Esophagus muscularis mucosa (tissue), 4 donors: ENCODE data around the gene TIMM22. TPM values are rescaled to one million over a fixed set of nuclear protein-coding genes. Genes with fewer than 3 reads are reported as not detected.
A peak's percentile ranks its signal among the peaks of the same experiment; 100 is the strongest.
"Not testable (repeated sequence)": the region's sequence is repeated elsewhere in the genome, so short reads cannot be mapped to it uniquely, and the experiment has no call there.

ENCODE experiments used
- DNase-seq: peaks from one replicate; pipeline ENCODE4 v3.0.0-alpha.2; 2017; ENCODE audit errors: extremely low spot score
- H3K27ac ChIP-seq, 4 donors: fragments of 200-600 bp; sonication (generic); replicated peaks in 1 of 4; 1 replicate in 3 of 4; 2 replicates in 1 of 4; pipeline ENCODE4 v1.5.1; 2016 to 2019; ENCODE audit warnings: mild to moderate bottlenecking in 1 of 4
- H3K27me3 ChIP-seq, 4 donors: fragments of 200-600 bp; sonication (generic); one replicate each; pipeline versions ENCODE4 v1.5.1 to v1.6.0; 2016 to 2019
- H3K36me3 ChIP-seq, 4 donors: fragments of 200-600 bp; sonication (generic); one replicate each; pipeline ENCODE4 v1.5.1; 2016 to 2019
- H3K4me1 ChIP-seq, 4 donors: fragments of 200-600 bp; sonication (generic); one replicate each; pipeline ENCODE4 v1.5.1; 2016 to 2019
- H3K4me3 ChIP-seq, 4 donors: fragments of 200-600 bp; sonication (generic); 1 replicate in 2 of 4; 2 replicates in 2 of 4; pipeline ENCODE4 v1.5.1; 2016 to 2019; ENCODE audit warnings: mild to moderate bottlenecking in 4 of 4, moderate library complexity in 1 of 4
- H3K9me3 ChIP-seq, 4 donors: fragments of 200-600 bp; sonication (generic); 1 replicate in 3 of 4; 2 replicates in 1 of 4; pipeline ENCODE4 v1.5.1; 2016 to 2019
- EP300 ChIP-seq: sonication (generic); formaldehyde crosslinking; IDR thresholded peaks from one replicate; pipeline ENCODE4 v1.6.1; 2017; ENCODE audit warnings: antibody characterized with exemption
- POLR2A ChIP-seq: fragments of 450-650 bp; IDR thresholded peaks from one replicate; pipeline ENCODE4 v1.6.1; 2017; ENCODE audit warnings: antibody characterized with exemption, moderate library complexity, mild to moderate bottlenecking, low read depth
- POLR2AphosphoS5 ChIP-seq, 2 donors: sonication (generic); formaldehyde crosslinking; IDR thresholded peaks; one replicate each; pipeline ENCODE4 v1.6.1; 2017; ENCODE audit warnings: antibody characterized with exemption in 2 of 2
- WGBS: methylation state at CpG from one replicate; pipeline ENCODE4 v1.1.5; 2018; 5-methylcytosine and 5-hydroxymethylcytosine counted together
- intact Hi-C: fragments of 100-400 bp; cut with DNase I; formaldehyde crosslinking; loops from one replicate; pipeline ENCODE4 v1.15.1; 2023
- total RNA-seq, 4 donors: library from RNA; depleted of rRNA; stranded (reverse); fragments of >200 nt; gene quantifications; one replicate each; pipeline versions ENCODE4 v1.1.0 to v1.2.1, GENCODE V29; 2016
- TF ChIP-seq, protein P1 (sequence below), 3 experiments: fragments of 200-600 bp in 2 of 3; fragments of 450-650 bp in 1 of 3; sonication (generic) in 2 of 3; IDR thresholded peaks; one replicate each; pipeline ENCODE4 v1.5.1; 2017 to 2019; ENCODE audit warnings: antibody characterized with exemption in 3 of 3, mild to moderate bottlenecking in 2 of 3, moderate library complexity in 1 of 3

Gene TIMM22
- total RNA-seq, 4 donors from 2014 or later, result 14.1 to 17.9 (median 15.8) TPM

DNA sequence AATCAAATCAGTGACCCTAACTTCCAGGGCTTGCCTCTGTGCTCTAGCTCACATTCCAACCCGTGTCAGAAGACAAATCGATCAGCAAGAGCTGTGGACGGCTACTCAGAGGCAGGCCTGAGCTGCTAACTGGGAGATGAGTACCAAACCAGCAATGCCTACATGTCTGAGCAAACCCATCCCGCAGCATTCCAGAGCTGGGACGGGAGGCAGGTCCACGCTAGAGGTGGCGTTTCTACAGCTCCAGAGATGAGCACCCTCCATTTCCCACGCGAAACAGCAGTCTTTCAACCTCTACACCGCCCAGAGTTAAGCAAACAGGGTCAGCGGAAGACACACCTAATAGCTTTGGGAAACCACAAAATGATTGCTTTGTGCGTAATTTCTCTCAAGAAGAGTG lies 23.9 kb upstream of the TIMM22 start:
- Histone ChIP-seq H3K27me3 (no peaks in the 10 kb centered on the region), H3K4me3 (no peak overlapping the region), H3K4me1 (peaks cover 16 to 61% (median 57%) of the 10 kb centered on the region in 4 donors), H3K27ac (no peak overlapping the region), H3K36me3 (no peaks in the 10 kb centered on the region), H3K9me3 (no peaks in the 10 kb centered on the region)
- intact Hi-C loops, result no loop called here
- TF ChIP-seq POLR2A (no peak), POLR2AphosphoS5 (IDR thresholded peaks at IDR 0.05) (no peak), EP300 (no peak)
- TF ChIP-seq, protein P1, sequence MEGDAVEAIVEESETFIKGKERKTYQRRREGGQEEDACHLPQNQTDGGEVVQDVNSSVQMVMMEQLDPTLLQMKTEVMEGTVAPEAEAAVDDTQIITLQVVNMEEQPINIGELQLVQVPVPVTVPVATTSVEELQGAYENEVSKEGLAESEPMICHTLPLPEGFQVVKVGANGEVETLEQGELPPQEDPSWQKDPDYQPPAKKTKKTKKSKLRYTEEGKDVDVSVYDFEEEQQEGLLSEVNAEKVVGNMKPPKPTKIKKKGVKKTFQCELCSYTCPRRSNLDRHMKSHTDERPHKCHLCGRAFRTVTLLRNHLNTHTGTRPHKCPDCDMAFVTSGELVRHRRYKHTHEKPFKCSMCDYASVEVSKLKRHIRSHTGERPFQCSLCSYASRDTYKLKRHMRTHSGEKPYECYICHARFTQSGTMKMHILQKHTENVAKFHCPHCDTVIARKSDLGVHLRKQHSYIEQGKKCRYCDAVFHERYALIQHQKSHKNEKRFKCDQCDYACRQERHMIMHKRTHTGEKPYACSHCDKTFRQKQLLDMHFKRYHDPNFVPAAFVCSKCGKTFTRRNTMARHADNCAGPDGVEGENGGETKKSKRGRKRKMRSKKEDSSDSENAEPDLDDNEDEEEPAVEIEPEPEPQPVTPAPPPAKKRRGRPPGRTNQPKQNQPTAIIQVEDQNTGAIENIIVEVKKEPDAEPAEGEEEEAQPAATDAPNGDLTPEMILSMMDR (IDR thresholded peaks at IDR 0.05), result no peak
- no peak for DNase-seq
- WGBS, result 86% methylated on average over 9 of the region's 12 CpGs

DNA sequence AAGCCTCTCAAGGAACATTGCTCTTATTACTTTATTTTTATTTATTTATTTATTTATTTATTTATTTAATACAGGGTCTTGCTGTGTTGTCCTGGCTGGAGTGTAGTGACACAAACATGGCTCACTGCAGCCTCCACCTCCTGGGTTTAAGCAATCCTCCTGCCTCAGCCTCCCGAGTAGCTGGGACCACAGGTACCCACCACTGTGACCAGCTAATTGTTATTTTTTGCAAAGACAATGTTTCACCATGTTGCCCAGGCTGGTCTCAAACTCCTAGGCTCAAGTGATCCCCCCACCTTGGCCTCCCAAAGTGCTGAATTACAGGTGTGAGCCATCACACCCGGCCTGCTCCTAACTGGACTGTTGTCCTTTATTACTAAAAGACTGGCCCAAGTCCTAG lies 22.2 kb upstream of the TIMM22 start:
- H3K4me3 ChIP-seq, H3K36me3 ChIP-seq, H3K27me3 ChIP-seq, DNase-seq, H3K9me3 ChIP-seq: not testable (repeated sequence)
- peaks cover 17 to 55% (median 51%) of the 10 kb centered on the region in 4 donors for H3K4me1 ChIP-seq
- WGBS, result 69% methylated on average over 2 of the region's 2 CpGs
- peak overlapping the region in 2 of 4 donors; percentile 91 to 94 for H3K27ac ChIP-seq
- intact Hi-C loops, result loop anchor here (5.0 kb wide), 1 partner anchor 92 kb away; no protein-coding TSS in a partner anchor

DNA sequence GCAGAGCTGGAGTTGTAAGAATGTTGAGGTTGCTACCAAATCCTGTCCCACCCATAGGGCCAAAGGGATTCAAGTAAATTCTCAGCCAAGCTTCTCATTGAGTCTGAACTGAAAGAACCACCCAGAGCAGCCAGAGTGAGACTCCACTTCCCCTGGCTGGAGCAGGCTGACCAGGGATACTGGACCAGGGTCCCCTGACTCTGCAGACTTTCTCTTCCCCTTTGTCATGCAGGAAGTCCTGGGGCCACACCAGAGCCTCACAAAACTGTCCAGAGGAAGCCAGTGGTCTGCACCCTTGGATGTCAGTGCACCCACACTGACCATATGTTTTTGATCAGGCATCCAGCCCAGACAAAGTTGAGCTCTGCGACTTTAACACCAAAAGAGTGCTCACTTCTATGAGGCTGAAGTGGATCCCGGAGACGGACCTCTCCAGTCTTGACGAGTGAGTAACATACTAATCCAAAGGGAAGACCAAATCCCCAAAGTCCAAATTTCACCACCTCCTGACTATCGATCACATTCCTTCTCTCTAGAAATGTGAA lies 21.5 kb upstream of the TIMM22 start:
- no peak for DNase-seq
- H3K4me1 ChIP-seq, result peaks cover 23 to 55% (median 51%) of the 10 kb centered on the region in 4 donors
- no peaks in the 10 kb centered on the region for H3K36me3 ChIP-seq
- 46% methylated on average over 5 of the region's 5 CpGs for WGBS
- intact Hi-C loops, result loop anchor here (5.0 kb wide), 1 partner anchor 93 kb away; no protein-coding TSS in a partner anchor
- H3K27me3 ChIP-seq, result no peaks in the 10 kb centered on the region
- H3K4me3 ChIP-seq, result no peak overlapping the region
- H3K9me3 ChIP-seq, result no peaks in the 10 kb centered on the region
- TF ChIP-seq, protein P1 (IDR thresholded peaks at IDR 0.05), result no peak
- TF ChIP-seq POLR2AphosphoS5 (IDR thresholded peaks at IDR 0.05), result peak in 1 of 2 donors; percentile 6
- peak overlapping the region in 3 of 4 donors; percentile 23 to 94 (median 91) for H3K27ac ChIP-seq

DNA sequence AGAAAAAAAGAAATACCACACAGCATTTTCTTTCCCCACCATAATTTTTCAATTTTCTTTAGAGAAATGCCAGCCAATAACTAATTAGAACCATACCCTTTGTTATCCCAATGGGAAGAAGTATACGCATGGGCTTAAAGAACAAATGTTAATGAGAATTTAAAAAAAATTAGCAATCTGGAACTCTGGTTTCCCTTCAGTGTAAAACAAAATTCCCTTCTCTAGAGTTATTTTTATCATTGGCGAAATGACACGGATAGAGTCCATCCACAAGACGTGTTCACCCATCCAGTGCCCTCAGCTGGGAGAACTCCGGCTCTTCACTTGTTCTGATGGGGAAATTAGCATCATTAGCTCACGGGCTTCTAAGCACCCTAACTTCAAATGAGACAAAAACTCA lies 20.6 kb upstream of the TIMM22 start:
- Histone ChIP-seq H3K4me1 (peaks cover 24 to 58% (median 55%) of the 10 kb centered on the region in 4 donors), H3K27ac (peak overlapping the region; percentile 84 to 94 (median 90)), H3K4me3 (no peak overlapping the region), H3K9me3 (no peaks in the 10 kb centered on the region), H3K27me3 (no peaks in the 10 kb centered on the region), H3K36me3 (no peaks in the 10 kb centered on the region)
- 63% methylated on average over 6 of the region's 6 CpGs for WGBS
- no peak for DNase-seq
- TF ChIP-seq POLR2AphosphoS5 (IDR thresholded peaks at IDR 0.05) (no peak), EP300 (no peak), POLR2A (no peak)
- TF ChIP-seq, protein P1 (IDR thresholded peaks at IDR 0.05), result no peak
- intact Hi-C loops, result loop anchor here (5.0 kb wide), 1 partner anchor 94 kb away; no protein-coding TSS in a partner anchor

DNA sequence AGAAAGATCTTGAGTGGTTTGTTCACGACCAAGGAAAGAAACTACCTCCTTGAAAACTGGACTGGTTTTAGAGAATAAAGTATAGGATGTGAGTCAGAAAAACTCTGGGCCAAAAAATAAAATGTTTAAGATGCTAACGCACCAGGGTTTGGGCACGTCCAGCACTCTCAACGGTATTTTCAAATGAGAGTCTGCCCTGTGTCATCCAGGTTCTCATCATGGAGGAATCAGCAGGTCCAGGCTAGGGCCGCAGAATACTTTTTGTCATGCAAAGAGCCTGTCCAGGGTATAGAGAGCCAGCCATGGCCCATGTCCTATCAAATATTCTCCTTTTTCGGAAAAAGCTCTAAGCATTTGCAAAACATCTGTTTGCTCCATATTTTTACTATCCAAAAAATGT lies 19.8 kb upstream of the TIMM22 start:
- H3K27ac ChIP-seq, result peak overlapping the region; percentile 84 to 94 (median 90)
- H3K9me3 ChIP-seq, result no peaks in the 10 kb centered on the region
- TF ChIP-seq EP300 (no peak), POLR2AphosphoS5 (IDR thresholded peaks at IDR 0.05) (no peak), POLR2A (no peak)
- TF ChIP-seq, protein P1 (IDR thresholded peaks at IDR 0.05), result no peak
- H3K27me3 ChIP-seq, result no peaks in the 10 kb centered on the region
- WGBS, result 71% methylated on average over 6 of the region's 6 CpGs
- intact Hi-C loops, result loop anchor here (5.0 kb wide), 1 partner anchor 95 kb away; no protein-coding TSS in a partner anchor
- peak overlapping the region in 3 of 4 donors; percentile 80 to 93 (median 82) for H3K4me3 ChIP-seq
- DNase-seq, result no peak
- peaks cover 24 to 59% (median 55%) of the 10 kb centered on the region in 4 donors for H3K4me1 ChIP-seq
- H3K36me3 ChIP-seq, result no peaks in the 10 kb centered on the region
